ENCODE results near the gene PAOX. TPM values are rescaled to one million over a fixed set of nuclear protein-coding genes. Genes with fewer than 3 reads are reported as not detected.
"Not testable (repeated sequence)": the region's sequence is repeated elsewhere in the genome, so short reads cannot be mapped to it uniquely, and the experiment has no call there.

The PAOX gene
- total RNA-seq, 1 donor from 2014 or later: 4.2 TPM

- no peak for DNase-seq (ENCODE audit: low read depth)
Measured at GRCh38 chr10:133383551-133383950, 4.5 kb downstream of the PAOX start.

- no peak for DNase-seq (ENCODE audit: low read depth)
Measured at GRCh38 chr10:133384071-133384470, 5.0 kb downstream of the PAOX start.

GRCh38 chr10:133385214-133385613 lies 6.2 kb downstream of the PAOX start:
- DNase-seq (ENCODE audit: low read depth): no peak

GRCh38 chr10:133386951-133387350 lies 7.9 kb downstream of the PAOX start:
- DNase-seq (ENCODE audit: low read depth): not testable (repeated sequence)

GRCh38 chr10:133388236-133388972 lies 9.3 kb downstream of the PAOX start:
- no peak for DNase-seq (ENCODE audit: low read depth)

- no peak for DNase-seq (ENCODE audit: low read depth)
Measured at GRCh38 chr10:133388973-133389818, 10.1 kb downstream of the PAOX start.

- DNase-seq (ENCODE audit: low read depth): no peak
Measured at GRCh38 chr10:133390597-133391248, 11.7 kb downstream of the PAOX start.

- DNase-seq (ENCODE audit: low read depth): no peak
Measured at GRCh38 chr10:133391249-133391635, 12.2 kb downstream of the PAOX start.

GRCh38 chr10:133391761-133392518 lies 12.9 kb downstream of the PAOX start:
- no peak for DNase-seq (ENCODE audit: low read depth)

GRCh38 chr10:133393401-133394063 lies 14.5 kb downstream of the PAOX start:
- no peak for DNase-seq (ENCODE audit: low read depth)

- peak; percentile 96 for DNase-seq (ENCODE audit: low read depth)
Measured at GRCh38 chr10:133394064-133394663, 15.1 kb downstream of the PAOX start, which contains the start of gene MTG1. TSS of gene MTG1 (plus strand) at chr10:133394157. CDS start at chr10:133394221, 64 bp downstream.

GRCh38 chr10:133394801-133395221 lies 15.7 kb downstream of the PAOX start:
- no peak for DNase-seq (ENCODE audit: low read depth)

- DNase-seq (ENCODE audit: low read depth): no peak
Measured at GRCh38 chr10:133396035-133396624, 17.1 kb downstream of the PAOX start.

- DNase-seq (ENCODE audit: low read depth): no peak
Measured at GRCh38 chr10:133397938-133398337, 18.9 kb downstream of the PAOX start.

- DNase-seq (ENCODE audit: low read depth): no peak
Measured at GRCh38 chr10:133399123-133399601, 20.1 kb downstream of the PAOX start.

- DNase-seq (ENCODE audit: low read depth): no peak
Measured at GRCh38 chr10:133400624-133401424, 21.8 kb downstream of the PAOX start.

GRCh38 chr10:133401500-133401899 lies 22.4 kb downstream of the PAOX start:
- no peak for DNase-seq (ENCODE audit: low read depth)

GRCh38 chr10:133401981-133402725 lies 23.1 kb downstream of the PAOX start:
- DNase-seq (ENCODE audit: low read depth): no peak

Measured in myocyte (in vitro differentiated cells).